HEK293 (cell line): Measurements from ENCODE around the gene CCDC92.

Source experiments
- EGR2 ChIP-seq: fragments of 450-650 bp; formaldehyde crosslinking; IDR thresholded peaks from 2 replicates; pipeline ENCODE4 v1.5.1; 2016; ENCODE audit warnings: low read depth, missing biosample characterization, missing genetic modification characterization
- KLF1 ChIP-seq: fragments of 450-650 bp; formaldehyde crosslinking; IDR thresholded peaks from 2 replicates; pipeline ENCODE4 v1.5.1; 2016; ENCODE audit warnings: missing biosample characterization, missing genetic modification characterization
- TRIM28 ChIP-seq: IDR thresholded peaks from 2 replicates; pipeline ENCODE4 v1.6.1; 2011; ENCODE audit warnings: low read length, control low read depth, borderline replicate concordance
- TSHZ1 ChIP-seq: fragments of 450-650 bp; formaldehyde crosslinking; IDR thresholded peaks from 2 replicates; pipeline ENCODE4 v1.5.1; 2016; ENCODE audit warnings: missing biosample characterization, missing genetic modification characterization, borderline replicate concordance
- WT1 ChIP-seq: fragments of 450-650 bp; formaldehyde crosslinking; IDR thresholded peaks from 2 replicates; pipeline ENCODE4 v1.5.1; 2016; ENCODE audit warnings: missing biosample characterization, missing genetic modification characterization
- YY1 ChIP-seq: fragments of 450-650 bp; formaldehyde crosslinking; IDR thresholded peaks from 2 replicates; pipeline ENCODE4 v1.5.1; 2018; ENCODE audit warnings: missing biosample characterization, missing genetic modification characterization
- ZBTB17 ChIP-seq: fragments of 450-650 bp; formaldehyde crosslinking; IDR thresholded peaks from 2 replicates; pipeline ENCODE4 v1.5.1; 2016; ENCODE audit warnings: missing biosample characterization, missing genetic modification characterization
- ZFHX2 ChIP-seq: fragments of 450-650 bp; formaldehyde crosslinking; conservative IDR thresholded peaks from 2 replicates; pipeline ENCODE4 v1.5.1; 2016; ENCODE audit warnings: missing biosample characterization, missing genetic modification characterization
- ZFP3 ChIP-seq: fragments of 450-650 bp; formaldehyde crosslinking; IDR thresholded peaks from 2 replicates; pipeline ENCODE4 v1.5.1; 2016; ENCODE audit warnings: low read depth, missing biosample characterization, missing genetic modification characterization
- ZNF16 ChIP-seq: fragments of 450-650 bp; formaldehyde crosslinking; IDR thresholded peaks from 2 replicates; pipeline ENCODE4 v1.5.1; 2016; ENCODE audit warnings: low read depth, missing biosample characterization, missing genetic modification characterization
- ZNF311 ChIP-seq: fragments of 450-650 bp; formaldehyde crosslinking; IDR thresholded peaks from 2 replicates; pipeline ENCODE4 v1.5.1; 2017; ENCODE audit warnings: missing biosample characterization, missing genetic modification characterization, borderline replicate concordance
- ZNF433 ChIP-seq: fragments of 450-650 bp; formaldehyde crosslinking; IDR thresholded peaks from 2 replicates; pipeline ENCODE4 v1.5.1; 2016; ENCODE audit warnings: missing biosample characterization, missing genetic modification characterization, low read depth
- ZNF48 ChIP-seq: fragments of 450-650 bp; formaldehyde crosslinking; IDR thresholded peaks from 2 replicates; pipeline ENCODE4 v1.5.1; 2016; ENCODE audit warnings: missing biosample characterization, missing genetic modification characterization
- ZNF530 ChIP-seq: fragments of 450-650 bp; formaldehyde crosslinking; IDR thresholded peaks from 2 replicates; pipeline ENCODE4 v1.5.1; 2016; ENCODE audit warnings: low read depth, missing biosample characterization, missing genetic modification characterization
- ZNF558 ChIP-seq: fragments of 450-650 bp; formaldehyde crosslinking; IDR thresholded peaks from 2 replicates; pipeline ENCODE4 v1.5.1; 2016; ENCODE audit warnings: missing biosample characterization, missing genetic modification characterization
- ZNF571 ChIP-seq: fragments of 450-650 bp; formaldehyde crosslinking; IDR thresholded peaks from 2 replicates; pipeline ENCODE4 v1.5.0; 2017; ENCODE audit warnings: missing biosample characterization, missing genetic modification characterization
- ZNF777 ChIP-seq: fragments of 450-650 bp; formaldehyde crosslinking; IDR thresholded peaks from 2 replicates; pipeline ENCODE4 v1.5.1; 2017; ENCODE audit warnings: missing biosample characterization, missing genetic modification characterization, borderline replicate concordance
- ZSCAN18 ChIP-seq: fragments of 450-650 bp; formaldehyde crosslinking; IDR thresholded peaks from 2 replicates; pipeline ENCODE4 v1.5.1; 2016; ENCODE audit warnings: missing biosample characterization, missing genetic modification characterization
- TF ChIP-seq, protein P1 (sequence below): fragments of 450-650 bp; formaldehyde crosslinking; IDR thresholded peaks from 2 replicates; pipeline ENCODE4 v1.5.1; 2016; ENCODE audit warnings: missing biosample characterization, missing genetic modification characterization
- TF ChIP-seq, protein P2 (sequence below): fragments of 450-650 bp; formaldehyde crosslinking; conservative IDR thresholded peaks from 2 replicates; pipeline ENCODE4 v1.5.1; 2016; ENCODE audit warnings: low read depth, missing biosample characterization, missing genetic modification characterization
- TF ChIP-seq, protein P3 (sequence below): fragments of 450-650 bp; formaldehyde crosslinking; IDR thresholded peaks from 2 replicates; pipeline ENCODE4 v1.5.1; 2016; ENCODE audit warnings: missing biosample characterization, missing genetic modification characterization
- TF ChIP-seq, protein P4 (sequence below): fragments of 450-650 bp; formaldehyde crosslinking; IDR thresholded peaks from 2 replicates; pipeline ENCODE4 v1.5.1; 2017; ENCODE audit warnings: missing biosample characterization, mild to moderate bottlenecking, missing genetic modification characterization, moderate library complexity

The CCDC92 gene

DNA sequence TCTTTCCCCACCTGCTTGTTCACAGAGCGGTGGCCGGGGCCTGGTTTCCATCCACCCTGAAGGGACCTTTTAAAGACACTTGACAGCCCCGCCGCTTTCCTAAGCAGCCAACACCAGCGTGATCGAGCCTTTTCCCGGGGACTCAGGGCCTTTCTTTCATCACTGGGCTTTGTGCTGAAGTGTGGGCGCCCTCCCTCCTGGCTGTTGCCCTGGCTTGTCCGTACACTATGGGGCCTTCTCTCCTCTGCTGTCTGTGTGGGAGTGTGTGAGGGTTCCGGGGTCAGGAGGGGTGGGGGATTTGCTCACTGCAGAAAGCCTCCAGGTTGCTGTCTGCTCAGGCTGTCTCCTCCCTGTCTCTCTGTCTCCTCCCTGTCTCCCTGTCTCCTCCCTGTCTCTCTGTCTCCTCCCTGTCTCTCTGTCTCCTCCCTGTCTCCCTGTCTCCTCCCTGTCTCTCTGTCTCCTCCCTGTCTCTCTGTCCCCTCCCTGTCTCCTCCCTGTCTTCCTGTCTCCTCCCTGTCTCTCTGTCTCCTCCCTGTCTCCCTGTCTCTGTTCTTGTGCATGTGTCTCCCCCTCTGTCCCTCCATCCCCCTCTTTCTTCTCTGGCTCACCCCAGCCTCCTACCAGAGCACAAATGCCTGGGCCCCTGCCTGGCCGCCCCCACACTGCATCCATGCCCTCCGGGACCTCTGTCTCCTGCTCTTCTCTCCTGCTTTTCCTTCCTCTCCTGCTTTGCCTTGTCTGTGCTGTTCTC, 64.7 kb downstream of the CCDC92 start (continued):
- TF ChIP-seq ZNF571 (tag by site-specific recombination) (no peak), ZNF16 (tag by site-specific recombination) (no peak), EGR2 (tag by site-specific recombination) (peak; percentile 63; the same call in 1 of the 2 replicates), TSHZ1 (tag by site-specific recombination) (no peak), YY1 (tag by site-specific recombination) (no peak), TRIM28 (no peak), ZNF311 (tag by site-specific recombination) (no peak), ZNF433 (no peak), ZNF777 (tag by site-specific recombination) (no peak), ZNF48 (tag by site-specific recombination) (no peak), KLF1 (tag by site-specific recombination) (peak; percentile 98), ZBTB17 (tag by site-specific recombination) (peak; percentile 77), WT1 (tag by site-specific recombination) (peak; percentile 97), ZFHX2 (tag by site-specific recombination) (peak; percentile 84), ZSCAN18 (tag by site-specific recombination) (no peak), ZNF530 (no peak), ZNF558 (tag by site-specific recombination) (no peak), ZFP3 (tag by site-specific recombination) (no peak)
- TF ChIP-seq, protein P1, sequence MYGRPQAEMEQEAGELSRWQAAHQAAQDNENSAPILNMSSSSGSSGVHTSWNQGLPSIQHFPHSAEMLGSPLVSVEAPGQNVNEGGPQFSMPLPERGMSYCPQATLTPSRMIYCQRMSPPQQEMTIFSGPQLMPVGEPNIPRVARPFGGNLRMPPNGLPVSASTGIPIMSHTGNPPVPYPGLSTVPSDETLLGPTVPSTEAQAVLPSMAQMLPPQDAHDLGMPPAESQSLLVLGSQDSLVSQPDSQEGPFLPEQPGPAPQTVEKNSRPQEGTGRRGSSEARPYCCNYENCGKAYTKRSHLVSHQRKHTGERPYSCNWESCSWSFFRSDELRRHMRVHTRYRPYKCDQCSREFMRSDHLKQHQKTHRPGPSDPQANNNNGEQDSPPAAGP (tag by site-specific recombination), result no peak
- TF ChIP-seq, protein P2, sequence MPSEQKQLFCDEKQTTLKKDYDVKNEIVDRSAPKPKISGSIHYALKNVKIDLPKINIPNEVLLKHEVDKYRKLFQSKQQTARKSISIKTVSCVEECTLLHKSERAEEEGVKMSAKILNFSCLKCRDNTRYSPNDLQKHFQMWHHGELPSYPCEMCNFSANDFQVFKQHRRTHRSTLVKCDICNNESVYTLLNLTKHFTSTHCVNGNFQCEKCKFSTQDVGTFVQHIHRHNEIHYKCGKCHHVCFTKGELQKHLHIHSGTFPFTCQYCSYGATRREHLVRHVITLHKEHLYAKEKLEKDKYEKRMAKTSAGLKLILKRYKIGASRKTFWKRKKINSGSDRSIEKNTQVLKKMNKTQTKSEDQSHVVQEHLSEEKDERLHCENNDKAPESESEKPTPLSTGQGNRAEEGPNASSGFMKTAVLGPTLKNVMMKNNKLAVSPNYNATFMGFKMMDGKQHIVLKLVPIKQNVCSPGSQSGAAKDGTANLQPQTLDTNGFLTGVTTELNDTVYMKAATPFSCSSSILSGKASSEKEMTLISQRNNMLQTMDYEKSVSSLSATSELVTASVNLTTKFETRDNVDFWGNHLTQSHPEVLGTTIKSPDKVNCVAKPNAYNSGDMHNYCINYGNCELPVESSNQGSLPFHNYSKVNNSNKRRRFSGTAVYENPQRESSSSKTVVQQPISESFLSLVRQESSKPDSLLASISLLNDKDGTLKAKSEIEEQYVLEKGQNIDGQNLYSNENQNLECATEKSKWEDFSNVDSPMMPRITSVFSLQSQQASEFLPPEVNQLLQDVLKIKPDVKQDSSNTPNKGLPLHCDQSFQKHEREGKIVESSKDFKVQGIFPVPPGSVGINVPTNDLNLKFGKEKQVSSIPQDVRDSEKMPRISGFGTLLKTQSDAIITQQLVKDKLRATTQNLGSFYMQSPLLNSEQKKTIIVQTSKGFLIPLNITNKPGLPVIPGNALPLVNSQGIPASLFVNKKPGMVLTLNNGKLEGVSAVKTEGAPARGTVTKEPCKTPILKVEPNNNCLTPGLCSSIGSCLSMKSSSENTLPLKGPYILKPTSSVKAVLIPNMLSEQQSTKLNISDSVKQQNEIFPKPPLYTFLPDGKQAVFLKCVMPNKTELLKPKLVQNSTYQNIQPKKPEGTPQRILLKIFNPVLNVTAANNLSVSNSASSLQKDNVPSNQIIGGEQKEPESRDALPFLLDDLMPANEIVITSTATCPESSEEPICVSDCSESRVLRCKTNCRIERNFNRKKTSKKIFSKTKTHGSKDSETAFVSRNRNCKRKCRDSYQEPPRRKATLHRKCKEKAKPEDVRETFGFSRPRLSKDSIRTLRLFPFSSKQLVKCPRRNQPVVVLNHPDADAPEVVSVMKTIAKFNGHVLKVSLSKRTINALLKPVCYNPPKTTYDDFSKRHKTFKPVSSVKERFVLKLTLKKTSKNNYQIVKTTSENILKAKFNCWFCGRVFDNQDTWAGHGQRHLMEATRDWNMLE (tag by site-specific recombination), result no peak
- TF ChIP-seq, protein P3, sequence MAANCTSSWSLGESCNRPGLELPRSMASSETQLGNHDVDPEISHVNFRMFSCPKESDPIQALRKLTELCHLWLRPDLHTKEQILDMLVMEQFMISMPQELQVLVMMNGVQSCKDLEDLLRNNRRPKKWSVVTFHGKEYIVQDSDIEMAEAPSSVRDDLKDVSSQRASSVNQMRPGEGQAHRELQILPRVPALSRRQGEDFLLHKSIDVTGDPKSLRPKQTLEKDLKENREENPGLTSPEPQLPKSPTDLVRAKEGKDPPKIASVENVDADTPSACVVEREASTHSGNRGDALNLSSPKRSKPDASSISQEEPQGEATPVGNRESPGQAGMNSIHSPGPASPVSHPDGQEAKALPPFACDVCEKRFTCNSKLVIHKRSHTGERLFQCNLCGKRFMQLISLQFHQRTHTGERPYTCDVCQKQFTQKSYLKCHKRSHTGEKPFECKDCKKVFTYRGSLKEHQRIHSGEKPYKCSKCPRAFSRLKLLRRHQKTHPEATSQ (tag by site-specific recombination), result no peak
- TF ChIP-seq, protein P4, sequence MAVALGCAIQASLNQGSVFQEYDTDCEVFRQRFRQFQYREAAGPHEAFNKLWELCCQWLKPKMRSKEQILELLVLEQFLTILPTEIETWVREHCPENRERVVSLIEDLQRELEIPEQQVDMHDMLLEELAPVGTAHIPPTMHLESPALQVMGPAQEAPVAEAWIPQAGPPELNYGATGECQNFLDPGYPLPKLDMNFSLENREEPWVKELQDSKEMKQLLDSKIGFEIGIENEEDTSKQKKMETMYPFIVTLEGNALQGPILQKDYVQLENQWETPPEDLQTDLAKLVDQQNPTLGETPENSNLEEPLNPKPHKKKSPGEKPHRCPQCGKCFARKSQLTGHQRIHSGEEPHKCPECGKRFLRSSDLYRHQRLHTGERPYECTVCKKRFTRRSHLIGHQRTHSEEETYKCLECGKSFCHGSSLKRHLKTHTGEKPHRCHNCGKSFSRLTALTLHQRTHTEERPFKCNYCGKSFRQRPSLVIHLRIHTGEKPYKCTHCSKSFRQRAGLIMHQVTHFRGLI (tag by site-specific recombination), result no peak
